Fibroblast of skin of left quadriceps (primary cell): Measurements from ENCODE around the gene DPP10.
"Not testable (repeated sequence)": the region's sequence is repeated elsewhere in the genome, so short reads cannot be mapped to it uniquely, and the experiment has no call there.

ENCODE experiments used
- DNase-seq, 2 experiments: peaks; one replicate each; pipeline ENCODE4 v3.0.0-alpha.2; 2013; ENCODE audit warnings: low read depth in 2 of 2

DPP10 gene

DNA sequence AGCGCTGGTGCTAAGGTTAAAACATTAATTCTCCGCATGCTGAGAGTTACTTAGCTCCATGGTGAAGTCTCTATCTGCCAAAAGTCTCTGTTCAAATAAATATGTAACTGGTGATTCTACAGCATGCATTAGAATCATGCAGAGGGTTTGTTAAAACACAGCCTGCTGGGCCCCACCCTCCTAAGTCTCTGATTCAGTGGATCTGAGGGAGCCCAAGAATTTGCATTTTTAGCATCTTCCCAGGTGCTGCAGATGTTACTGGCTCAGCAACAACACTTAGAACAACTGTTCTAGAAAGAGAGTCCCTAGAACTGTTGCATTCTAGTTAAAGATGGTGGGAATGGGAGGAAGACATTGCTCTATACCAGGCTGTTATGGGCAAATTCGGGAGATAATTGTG lies 73.4 kb downstream of the DPP10 start:
- no peak for DNase-seq

DNA sequence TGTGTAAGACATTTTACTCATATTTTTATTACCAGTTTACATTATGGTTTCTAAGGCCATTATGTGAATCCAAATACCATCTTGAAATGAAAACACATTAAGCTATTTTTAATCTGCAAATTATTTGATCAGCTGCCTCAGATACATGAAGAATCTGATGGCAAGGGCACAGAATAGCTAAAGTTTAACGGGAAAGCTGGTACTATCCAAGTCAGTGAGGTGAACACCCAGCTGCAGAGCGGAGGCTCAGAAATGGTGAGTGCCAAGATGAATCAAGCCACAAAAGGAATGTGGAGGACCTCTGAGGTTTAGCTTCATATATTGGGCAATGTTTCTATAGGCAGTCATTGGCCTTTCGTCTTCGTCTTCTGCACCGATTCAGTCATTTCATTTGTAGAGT lies 75.1 kb downstream of the DPP10 start:
- DNase-seq = no peak

DNA sequence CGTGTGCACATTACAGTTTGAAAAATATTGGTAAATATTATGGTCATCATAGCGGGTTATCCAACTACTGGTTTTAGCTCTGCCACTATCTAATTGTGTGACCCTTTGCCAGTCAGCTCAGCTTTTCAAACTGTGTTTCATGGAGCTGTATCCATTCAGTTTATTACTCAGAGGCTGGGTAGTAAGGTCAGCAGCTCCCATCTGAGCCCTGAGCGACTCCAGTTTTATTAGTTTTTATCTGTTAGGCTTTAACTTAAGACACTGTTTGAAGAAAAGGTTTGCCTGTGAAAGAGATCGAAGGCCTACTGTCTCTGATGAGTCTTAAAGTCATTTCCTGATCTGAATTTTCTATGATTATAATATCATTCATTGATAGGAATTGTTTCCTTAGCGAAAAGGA lies 76.3 kb downstream of the DPP10 start:
- DNase-seq = no peak

DNA sequence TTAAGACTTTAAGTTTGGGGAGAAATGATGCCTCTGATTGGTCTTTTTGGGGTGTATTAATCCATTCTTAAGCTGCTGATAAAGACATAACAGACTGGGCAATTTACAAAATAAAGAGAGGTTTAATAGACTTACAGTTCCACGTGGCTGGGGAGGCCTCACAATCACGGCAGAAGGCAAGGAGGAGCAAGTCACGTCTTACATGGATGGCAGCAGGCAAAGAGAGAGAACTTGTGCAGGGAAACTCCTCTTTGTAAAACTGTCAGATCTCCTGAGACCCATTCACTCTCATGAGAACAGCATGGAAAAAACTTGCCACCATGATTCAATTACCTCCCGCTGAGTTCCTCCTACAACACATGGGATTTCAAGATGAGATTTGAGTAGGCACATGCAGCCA lies 80.2 kb downstream of the DPP10 start:
- not testable (repeated sequence) for DNase-seq

DNA sequence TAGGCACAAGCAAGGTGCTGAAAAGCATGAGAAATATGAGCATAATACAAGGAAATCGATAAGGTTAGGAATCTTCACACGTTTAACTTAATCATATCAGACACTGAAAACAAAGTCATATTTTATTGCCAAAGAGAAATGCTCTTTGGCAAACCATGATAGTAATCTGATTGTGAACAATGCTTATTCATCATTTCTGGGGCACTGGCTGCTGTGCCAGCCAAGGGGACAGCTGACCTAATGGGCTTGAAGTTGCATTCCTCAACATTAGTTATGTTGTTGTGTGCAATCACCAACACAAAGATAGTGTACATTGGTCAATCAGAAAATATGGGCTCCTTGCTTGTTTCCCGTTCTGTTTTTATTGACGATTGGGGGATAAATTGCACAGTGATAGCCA lies 83.5 kb downstream of the DPP10 start:
- DNase-seq = no peak

DNA sequence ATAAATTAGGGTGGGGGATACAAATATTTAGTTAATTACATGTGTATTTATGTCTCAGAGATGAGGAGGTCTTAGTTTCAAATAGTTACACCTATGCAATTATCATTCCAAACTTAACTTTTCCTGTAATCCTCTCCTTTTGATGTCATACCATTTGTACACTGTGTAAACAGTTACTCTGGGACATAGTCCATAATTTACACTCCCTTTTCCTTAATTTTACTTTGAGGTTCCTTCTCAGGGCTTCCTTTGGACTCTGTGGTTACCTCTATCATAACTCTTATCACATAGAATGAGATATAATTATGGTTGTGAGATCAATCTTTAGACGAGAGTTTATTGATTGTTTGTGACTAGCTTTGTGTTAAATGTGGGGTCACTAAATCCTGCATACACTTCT lies 84.4 kb downstream of the DPP10 start:
- DNase-seq = no peak

DNA sequence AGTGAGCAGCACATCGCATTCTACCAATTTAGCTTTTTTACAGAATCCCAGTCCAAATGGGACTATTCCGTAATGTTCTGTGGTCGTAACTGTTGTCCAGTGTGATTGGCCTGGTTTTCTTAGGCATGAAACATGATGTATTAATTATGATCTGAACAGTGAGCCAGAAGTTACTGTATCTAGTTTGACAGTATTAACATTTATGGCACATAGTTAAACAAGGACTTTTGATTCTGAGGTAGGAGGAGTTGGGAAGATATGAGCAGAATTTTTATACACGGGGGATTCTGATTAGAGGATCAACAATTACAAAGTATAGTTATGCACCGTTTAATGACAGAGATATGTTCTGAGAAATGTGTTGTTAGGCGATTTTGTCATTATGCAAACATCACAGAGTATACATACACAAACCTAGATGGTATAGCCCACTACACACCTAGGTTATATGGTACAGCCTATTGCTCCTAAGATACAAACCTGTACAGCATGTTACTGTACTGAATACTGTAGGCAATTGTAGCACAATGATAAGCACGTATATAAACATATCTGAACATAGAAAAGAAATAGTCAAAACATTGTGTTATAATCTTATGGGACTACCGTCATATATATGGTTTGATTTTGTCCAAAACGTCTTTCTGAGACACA lies 85.0 kb downstream of the DPP10 start:
- no peak for DNase-seq

DNA sequence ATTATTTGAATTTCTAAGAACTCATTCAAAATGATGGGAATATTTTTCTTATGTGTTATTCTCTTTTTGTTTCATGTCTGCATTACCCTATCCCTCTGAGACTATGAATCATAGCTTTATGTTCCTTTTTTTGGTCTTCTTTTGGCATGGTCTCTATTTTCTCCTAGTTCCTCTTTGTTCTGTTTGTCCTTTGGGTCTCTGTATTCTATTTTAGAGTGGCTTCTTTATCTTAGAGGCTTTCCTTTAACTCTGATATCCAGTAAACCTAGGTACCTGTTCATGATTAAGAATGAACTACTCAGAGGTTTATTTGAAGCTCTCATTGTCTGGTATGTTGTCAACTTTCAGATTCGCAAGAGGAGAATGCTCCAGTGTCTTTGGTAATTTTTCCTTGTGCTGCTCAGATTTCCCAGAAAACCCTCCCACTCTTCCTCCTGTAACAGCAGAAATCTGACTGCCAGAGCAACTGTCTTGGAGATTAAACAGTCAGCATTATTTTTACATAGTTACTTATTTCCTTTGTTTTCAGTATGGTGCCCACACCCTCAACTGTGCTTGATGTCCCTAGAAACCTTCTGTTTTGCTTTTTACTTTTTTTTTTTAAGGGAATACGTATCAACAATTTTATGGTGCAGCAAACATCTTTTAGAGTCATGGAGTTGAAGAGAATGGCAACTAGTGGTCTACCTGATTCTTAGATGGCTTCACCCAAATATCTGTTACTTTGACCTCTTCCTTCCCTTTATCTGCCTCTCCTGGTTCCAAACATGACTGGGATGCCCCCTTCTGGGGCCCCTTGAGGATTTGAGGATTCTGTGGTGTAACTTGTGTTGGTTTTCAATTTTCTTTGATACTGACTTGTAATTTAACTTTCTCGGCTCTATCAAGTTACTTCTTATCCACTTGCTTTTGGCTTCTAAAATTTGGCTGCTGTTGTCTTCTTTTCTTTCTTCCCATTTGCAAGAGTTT lies 92.0 kb downstream of the DPP10 start:
- no peak for DNase-seq

DNA sequence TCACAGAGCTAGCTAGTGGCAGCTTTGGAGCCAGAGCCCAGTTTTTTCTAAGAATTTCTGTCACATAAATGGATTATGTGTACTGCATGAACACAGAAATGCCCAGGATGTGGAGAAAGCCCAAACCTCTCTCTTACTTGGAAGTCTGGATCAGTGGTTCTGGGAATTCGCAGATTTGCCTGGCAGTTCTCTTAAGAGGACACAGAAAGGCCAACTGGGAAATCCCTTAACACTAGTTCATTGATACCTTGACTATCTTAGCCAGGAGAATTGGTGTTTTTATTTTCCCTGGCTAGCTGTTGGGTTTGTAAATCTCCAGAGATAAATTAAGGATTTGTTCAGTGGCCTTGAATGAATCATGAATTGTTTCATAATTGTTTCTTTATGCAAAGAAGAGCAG lies 95.3 kb downstream of the DPP10 start:
- DNase-seq = no peak

DNA sequence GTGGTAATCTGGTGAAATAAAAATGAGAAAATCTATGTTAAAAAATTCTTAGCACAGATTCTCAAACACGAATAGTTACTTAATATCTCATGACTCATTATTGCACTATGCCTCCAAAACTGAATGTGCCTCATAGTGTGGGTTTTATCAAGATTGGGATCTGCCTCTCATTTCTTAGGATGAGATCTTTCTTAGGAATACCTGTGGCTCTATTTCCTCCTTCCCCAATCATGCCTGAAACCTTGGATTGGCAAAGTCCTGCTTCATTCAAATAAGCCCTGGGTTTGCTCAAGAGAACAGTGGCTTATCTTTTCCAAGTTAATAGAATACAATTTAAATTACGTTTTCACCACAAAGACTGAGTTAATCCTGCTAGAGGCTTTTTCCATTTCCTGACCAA lies 100.3 kb downstream of the DPP10 start:
- DNase-seq = no peak

DNA sequence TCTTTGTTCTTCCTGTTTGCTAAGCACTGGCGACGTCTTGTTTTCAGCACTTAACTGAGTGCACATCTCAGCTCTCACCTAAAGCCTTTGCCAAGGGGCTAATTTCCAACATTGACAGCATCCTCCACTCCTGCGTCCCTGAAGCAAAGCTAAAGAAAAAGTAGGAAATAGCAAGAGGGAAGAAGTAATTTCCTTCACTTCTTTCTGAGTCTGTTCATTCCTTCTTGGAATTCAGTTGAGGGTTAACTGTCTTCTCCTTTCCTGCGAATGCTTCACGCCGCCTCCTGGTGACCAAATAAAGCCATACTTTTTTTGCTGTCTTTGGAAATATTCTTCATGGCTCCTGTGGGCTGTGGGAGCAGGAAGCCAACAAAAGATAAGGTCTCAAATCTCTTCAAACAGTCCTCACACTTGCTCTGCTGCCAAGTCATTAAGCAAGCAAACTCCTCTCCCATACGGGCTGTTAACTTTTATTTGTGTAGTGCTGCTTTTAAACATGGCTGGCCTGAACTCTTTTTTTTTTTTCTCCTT lies 100.9 kb downstream of the DPP10 start:
- DNase-seq = no peak

DNA sequence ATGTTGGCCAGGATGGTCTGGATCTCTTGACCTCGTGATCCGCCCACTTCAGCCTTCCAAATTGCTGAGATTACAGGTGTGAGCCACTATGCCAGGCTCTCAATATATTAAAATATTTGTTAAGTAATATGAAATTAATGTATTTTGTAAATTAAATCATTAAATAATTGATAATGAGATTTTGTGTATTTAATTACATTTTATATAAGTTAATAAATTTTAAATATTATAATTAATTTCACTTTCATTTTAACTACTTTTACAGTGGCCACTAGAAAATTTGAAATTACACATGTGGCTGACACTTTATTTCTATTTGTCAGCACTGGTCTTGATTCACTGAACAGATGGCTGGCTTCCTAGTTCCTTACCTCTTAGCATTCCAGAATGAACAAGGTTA lies 102.6 kb downstream of the DPP10 start:
- DNase-seq = no peak

DNA sequence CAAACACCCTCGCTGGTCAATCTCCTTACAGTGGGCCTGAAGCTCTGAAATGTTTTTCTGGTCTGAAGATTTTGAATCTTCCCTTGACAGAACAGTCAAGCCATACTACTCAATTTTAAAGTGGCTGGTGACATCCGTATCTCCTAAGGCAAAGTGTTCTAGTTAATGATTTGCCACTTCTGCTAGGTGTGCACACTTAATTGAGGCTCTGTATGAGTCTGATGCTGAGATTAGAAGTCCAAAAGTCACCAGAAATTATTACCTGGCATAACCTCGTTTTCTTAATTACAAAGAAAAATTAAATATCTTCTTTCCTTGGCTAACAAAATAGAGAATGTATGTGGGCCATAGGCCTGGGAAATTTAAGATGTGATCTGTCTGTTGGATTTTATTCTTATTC lies 104.1 kb downstream of the DPP10 start:
- DNase-seq = no peak

DNA sequence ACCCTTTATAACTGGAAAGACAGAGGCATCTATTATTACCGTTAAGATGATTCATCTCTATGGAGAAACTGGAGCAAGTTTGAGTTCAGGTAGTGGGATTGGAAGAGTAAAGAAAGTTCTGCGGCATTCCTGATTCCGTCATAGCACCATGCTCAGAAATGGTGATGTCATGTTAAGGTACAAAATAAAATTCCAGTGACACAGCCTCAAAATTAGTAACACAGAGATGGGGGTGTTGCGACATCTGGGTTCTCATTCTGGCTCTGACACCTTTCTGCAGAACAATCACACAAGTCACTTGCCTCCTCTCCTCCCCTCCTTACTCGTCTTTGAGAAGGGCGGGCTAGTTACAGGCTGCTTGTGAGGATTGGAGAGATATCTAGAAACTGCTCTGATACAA lies 105.7 kb downstream of the DPP10 start:
- DNase-seq = no peak

DNA sequence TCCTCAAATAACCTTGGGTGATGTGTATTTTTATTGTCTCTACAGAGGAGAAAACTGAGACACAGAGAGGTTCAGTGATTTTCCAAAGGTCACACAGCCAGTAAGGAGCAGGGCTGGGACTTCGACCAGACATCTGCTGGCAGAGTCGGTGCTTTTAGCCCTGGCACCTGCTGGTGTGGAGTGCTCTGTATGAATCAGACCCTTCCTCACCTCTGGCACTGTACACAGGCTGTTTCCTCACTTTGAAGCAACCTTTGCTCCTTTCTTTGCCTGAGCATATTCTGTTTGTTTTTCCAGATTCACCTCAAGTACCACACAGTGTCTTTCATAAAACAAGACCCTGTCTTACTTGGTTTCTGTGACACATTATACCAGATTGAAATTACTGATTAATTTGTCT lies 107.9 kb downstream of the DPP10 start:
- DNase-seq = no peak

DNA sequence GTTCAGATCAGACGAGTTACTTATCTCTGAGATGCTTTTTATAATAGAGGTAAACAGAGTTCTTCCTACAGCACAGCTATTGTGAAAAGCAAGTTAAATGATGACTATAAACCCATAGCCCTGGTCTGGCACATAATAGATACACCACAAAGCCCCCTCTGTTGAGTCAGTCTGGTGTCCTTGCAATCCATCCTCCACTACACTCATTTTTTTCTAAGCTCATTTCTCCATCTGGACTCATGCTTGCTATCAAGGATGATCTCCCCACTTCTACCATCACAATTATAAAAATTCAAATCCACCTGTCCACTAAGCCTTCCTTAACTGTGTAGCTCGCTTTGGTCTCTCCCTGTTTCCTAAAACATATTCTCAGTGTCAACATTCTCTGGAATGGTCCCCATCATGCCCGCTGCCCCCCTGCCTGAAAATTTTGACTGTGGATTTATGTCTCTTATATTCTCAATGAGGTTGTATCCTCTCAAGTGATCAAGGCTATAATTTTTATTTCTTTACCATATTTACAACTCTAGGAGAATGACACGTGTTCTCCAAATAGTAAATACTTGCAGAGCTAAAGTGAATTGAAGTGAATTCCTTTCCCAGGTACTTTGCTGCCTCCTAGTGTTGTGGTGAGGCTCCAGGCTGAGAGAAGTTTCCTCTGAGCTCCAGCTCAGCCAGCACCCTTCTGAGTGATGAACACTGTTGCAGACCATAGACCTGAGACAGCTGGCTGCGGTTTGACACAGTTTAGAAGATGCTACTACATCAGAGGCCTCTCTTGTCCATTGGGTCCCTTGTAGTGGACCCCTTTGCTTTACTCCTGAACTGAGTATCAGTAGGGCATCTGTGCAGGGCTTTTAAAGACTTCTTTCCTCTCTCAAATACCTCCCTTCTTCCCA lies 108.7 kb downstream of the DPP10 start:
- DNase-seq = peak in 1 of 2 experiments; percentile 1

DNA sequence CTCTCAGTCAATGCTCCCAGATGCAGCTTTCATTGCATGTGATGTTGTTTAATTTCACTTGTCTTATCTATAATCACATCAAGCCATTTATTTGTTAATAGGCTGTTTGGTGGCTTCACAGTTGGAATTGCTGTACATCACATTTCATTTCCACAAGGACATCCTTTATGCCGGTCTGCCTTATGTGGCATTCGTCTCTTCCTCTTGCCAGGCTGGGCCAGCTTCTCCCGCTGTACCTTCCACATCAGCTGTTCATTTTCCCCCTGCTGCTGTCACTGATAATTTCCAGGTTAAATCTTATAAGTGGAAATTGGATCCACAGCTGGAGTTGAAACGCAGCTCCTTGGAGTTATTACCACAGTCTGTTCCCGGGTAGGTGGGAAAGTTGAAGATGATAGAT lies 110.6 kb downstream of the DPP10 start:
- no peak for DNase-seq

DNA sequence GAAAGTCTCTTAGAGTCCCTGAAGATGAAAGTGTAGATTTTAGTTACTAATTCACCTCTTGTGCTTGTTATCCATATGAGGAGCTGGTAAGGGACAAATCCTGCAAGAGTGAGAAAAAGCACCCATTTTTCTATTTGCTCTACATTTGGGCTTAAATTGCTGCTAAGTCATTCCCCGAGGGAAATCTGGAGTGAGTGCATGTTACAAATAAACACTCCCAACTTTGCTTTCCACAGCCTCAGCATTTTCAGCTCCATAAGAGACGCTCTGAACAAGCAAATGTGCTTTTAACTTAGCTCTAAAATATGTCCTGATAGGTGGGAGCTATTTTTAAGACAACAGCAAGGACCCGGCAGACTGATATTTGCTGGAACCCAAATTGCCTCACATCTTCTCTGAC lies 126.7 kb downstream of the DPP10 start:
- DNase-seq = no peak

DNA sequence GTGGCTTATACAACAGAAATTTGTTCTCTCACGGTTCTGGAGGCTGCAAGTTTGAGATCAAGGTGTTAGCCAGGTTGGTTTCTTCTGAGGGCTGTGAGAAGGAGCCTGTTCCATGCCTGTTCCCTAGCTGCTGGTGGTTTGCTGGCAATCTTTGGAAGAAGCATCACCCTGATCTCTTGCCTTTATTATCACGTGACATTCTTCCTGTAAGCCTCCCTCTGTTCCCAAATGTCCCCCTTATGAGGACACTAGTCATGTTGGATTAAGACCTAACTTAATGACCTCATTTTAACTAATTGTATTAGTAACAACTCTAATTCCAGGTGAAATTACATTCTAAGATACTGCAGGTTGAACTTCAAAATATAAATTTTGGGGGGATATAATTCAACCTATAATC lies 135.2 kb downstream of the DPP10 start:
- no peak for DNase-seq

DNA sequence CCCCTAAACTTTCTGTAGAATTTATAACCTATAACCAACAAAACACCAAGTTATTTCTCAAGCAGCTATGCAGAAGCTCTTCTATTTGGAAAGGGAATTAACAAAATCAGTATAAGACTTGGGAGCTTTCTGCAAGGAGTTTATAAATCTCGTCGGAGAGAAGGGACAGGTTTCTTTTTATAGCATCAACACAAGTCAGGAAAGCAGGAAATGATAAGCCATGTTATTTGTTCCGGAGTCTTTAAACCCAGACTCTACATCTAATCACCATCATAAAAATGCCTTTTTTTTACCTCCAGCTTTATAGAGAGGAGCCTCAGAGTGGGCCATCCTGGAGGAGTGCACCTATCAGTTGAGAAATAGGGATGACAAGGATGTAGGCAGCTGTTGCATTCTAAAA lies 137.1 kb downstream of the DPP10 start:
- no peak for DNase-seq

DNA sequence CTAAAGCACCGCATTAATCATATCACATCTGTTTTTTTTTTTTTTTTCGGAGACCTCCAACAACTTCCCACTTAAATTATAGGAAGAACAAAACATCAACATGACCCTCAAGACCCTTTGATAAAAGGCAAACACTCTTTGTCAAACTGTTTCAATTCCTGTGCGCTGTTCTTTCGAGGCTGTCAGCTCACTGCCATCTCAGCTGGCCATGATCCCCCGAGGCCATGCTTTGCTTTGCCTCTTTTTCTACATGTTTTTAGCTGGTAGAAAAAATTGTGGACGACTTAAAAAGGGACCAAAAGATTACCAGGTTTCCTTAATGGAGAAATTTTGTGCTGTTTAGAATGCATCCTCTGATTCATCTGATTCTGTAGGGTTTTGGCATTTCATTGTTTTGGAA lies 138.2 kb downstream of the DPP10 start:
- DNase-seq = no peak

DNA sequence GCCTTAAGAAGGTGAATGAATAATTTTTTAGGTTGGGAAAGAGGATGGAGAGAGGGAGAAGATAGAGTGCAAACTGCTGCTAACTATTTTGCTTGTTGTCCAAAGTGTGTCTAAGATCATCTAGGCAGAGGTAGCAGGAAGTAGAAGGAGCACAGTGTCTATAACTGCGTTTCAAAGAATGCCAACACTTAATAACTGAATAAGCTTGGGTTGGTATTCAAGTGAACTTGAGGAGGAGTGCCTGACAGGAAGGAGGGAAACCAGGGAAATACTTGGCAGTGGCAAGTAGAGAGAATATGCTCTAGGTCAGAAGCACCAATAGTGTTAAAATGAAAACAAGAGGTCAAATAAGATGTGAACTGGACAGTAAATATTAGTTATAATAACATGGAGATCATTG lies 155.9 kb downstream of the DPP10 start:
- DNase-seq = no peak
